HFF-Myc (cell line): ENCODE data around the gene DENND2A.
"Not testable (repeated sequence)": the region's sequence is repeated elsewhere in the genome, so short reads cannot be mapped to it uniquely, and the experiment has no call there.

Experiments
- DNase-seq: peaks from one replicate; pipeline ENCODE4 v3.0.0-alpha.2; 2011; ENCODE audit warnings: low read depth; ENCODE audit errors: extremely low read depth
- H3K4me3 ChIP-seq: replicated peaks from 2 replicates; pipeline ENCODE4 v1.5.1; 2011; ENCODE audit warnings: low read depth, mild to moderate bottlenecking, control low read depth, low read length
- CTCF ChIP-seq: IDR thresholded peaks from 2 replicates; pipeline ENCODE4 v1.5.1; 2012; ENCODE audit warnings: mild to moderate bottlenecking, low read depth, low read length, control low read depth; ENCODE audit errors: missing control alignments

Gene DENND2A

GRCh38 chr7:140683657-140684056 lies 43.0 kb upstream of the DENND2A start:
- H3K4me3 ChIP-seq, result no peak overlapping the region
- no peak for DNase-seq
- TF ChIP-seq CTCF, result no peak

GRCh38 chr7:140681766-140682165 lies 41.2 kb upstream of the DENND2A start:
- DNase-seq, result no peak
- H3K4me3 ChIP-seq, result no peak overlapping the region
- no peak for TF ChIP-seq CTCF

- no peak for DNase-seq
- no peak for TF ChIP-seq CTCF
- no peak overlapping the region for H3K4me3 ChIP-seq
Observed at GRCh38 chr7:140680886-140681285, 40.3 kb upstream of the DENND2A start.

- DNase-seq, result no peak
- no peak for TF ChIP-seq CTCF
Observed at GRCh38 chr7:140679186-140679585, 38.6 kb upstream of the DENND2A start.

GRCh38 chr7:140678816-140679130 lies 38.2 kb upstream of the DENND2A start:
- no peak for TF ChIP-seq CTCF
- DNase-seq, result no peak
- no peak overlapping the region for H3K4me3 ChIP-seq

More at GRCh38 chr7:140679186-140679585, 38.6 kb upstream of the DENND2A start:
- no peak overlapping the region for H3K4me3 ChIP-seq

GRCh38 chr7:140678081-140678815 lies 37.6 kb upstream of the DENND2A start:
- TF ChIP-seq CTCF, result no peak
- DNase-seq, result no peak
- no peak overlapping the region for H3K4me3 ChIP-seq

- TF ChIP-seq CTCF, result no peak
- no peak for DNase-seq
- no peak overlapping the region for H3K4me3 ChIP-seq
Observed at GRCh38 chr7:140677496-140677895, 36.9 kb upstream of the DENND2A start.

- DNase-seq, H3K4me3 ChIP-seq: not testable (repeated sequence)
Observed at GRCh38 chr7:140676956-140677355, 36.3 kb upstream of the DENND2A start.
